K562 treated with DMSO at 1 percent for 24 hours (cell line): ENCODE measurements around the gene KRT6A. TPM values are rescaled to one million over a fixed set of nuclear protein-coding genes. Genes with fewer than 3 reads are reported as not detected.

Experiments
- total RNA-seq: library from RNA; unstranded; fragments of 300-600 nt; gene quantifications from 2 replicates; pipeline ENCODE4 v1.2.3, GENCODE V29; 2022; ENCODE audit warnings: low read depth; ENCODE audit not compliant: insufficient read depth

KRT6A gene
- not detected in 2 replicates for total RNA-seq

GRCh38 chr12:52493172-52493571 is at the start of gene KRT6A:
KRT6A (minus strand) TSS chr12:52493257; CDS start chr12:52493188, 69 bp downstream.

GRCh38 chr12:52519826-52520662 is 27.0 kb upstream of the KRT6A start, which contains the start of gene KRT5:
KRT5 (minus strand) TSS chr12:52520394; CDS start chr12:52520296, 98 bp downstream.

GRCh38 chr12:52473768-52474167 is 19.3 kb downstream of the KRT6A start, which contains the start of gene KRT6C:
KRT6C (minus strand) TSS chr12:52473805; CDS start chr12:52473737, 68 bp downstream.

GRCh38 chr12:52452101-52452500 is 41.0 kb downstream of the KRT6A start, which contains the start of gene KRT6B:
KRT6B (minus strand) TSS chr12:52452146; CDS start chr12:52452078, 68 bp downstream.

Other genes with a start within 250 kb of the KRT6A start
- gene KRT86, start 218.6 kb downstream of the KRT6A start, total RNA-seq, result 0.45 TPM in 1 of 2 replicates, not detected in the other
- gene KRT81, start 201.7 kb downstream of the KRT6A start, total RNA-seq, result 0.19 and 0.34 TPM in 2 replicates
- gene KRT83, start 171.9 kb downstream of the KRT6A start, total RNA-seq, result not detected in 2 replicates
- not detected in 2 replicates for gene KRT85, start 125.8 kb downstream of the KRT6A start, total RNA-seq
- gene KRT84, start 107.6 kb downstream of the KRT6A start, total RNA-seq, result not detected in 2 replicates
- not detected in 2 replicates for gene KRT82, start 86.9 kb downstream of the KRT6A start, total RNA-seq
- not detected in 2 replicates for gene KRT75, start 58.9 kb downstream of the KRT6A start, total RNA-seq
- gene KRT6B, start 41.1 kb downstream of the KRT6A start, total RNA-seq, result not detected in 2 replicates
- gene KRT6C, start 19.5 kb downstream of the KRT6A start, total RNA-seq, result not detected in 2 replicates
- gene KRT5, start 27.1 kb upstream of the KRT6A start, total RNA-seq, result not detected in 2 replicates
- not detected in 2 replicates for gene KRT71, start 59.9 kb upstream of the KRT6A start, total RNA-seq
- not detected in 2 replicates for gene KRT74, start 80.6 kb upstream of the KRT6A start, total RNA-seq
- gene KRT72, start 108.2 kb upstream of the KRT6A start, total RNA-seq, result not detected in 2 replicates
- 0.27 TPM in 1 of 2 replicates, not detected in the other for gene KRT73, start 125.3 kb upstream of the KRT6A start, total RNA-seq
- 0.35 TPM in 1 of 2 replicates, not detected in the other for gene KRT2, start 159.0 kb upstream of the KRT6A start, total RNA-seq
- gene KRT1, start 187.2 kb upstream of the KRT6A start, total RNA-seq, result not detected in 2 replicates
- not detected in 2 replicates for gene KRT77, start 210.3 kb upstream of the KRT6A start, total RNA-seq